ENCODE measurements around the gene PEX7.
"Not testable (repeated sequence)": the region's sequence is repeated elsewhere in the genome, so short reads cannot be mapped to it uniquely, and the experiment has no call there.

PEX7 gene

GRCh38 chr6:136846046-136846445, 23.7 kb downstream of the PEX7 start:
- Histone ChIP-seq H3K36me3 (ENCODE audit: insufficient read depth, low read length) (no peaks in the 10 kb centered on the region), H3K9ac (ENCODE audit: low read depth, low read length) (no peak overlapping the region), H3K4me1 (ENCODE audit: insufficient read depth, low read length) (no peaks in the 10 kb centered on the region), H3K4me3 (ENCODE audit: low read length) (no peak overlapping the region), H3K27me3 (ENCODE audit: insufficient read depth, low read length) (no peaks in the 10 kb centered on the region), H3K27ac (ENCODE audit: low read depth, low read length) (no peak overlapping the region), H3K9me3 (ENCODE audit: insufficient read depth, low read depth, low read length) (no peaks in the 10 kb centered on the region)
- WGBS: 100% methylated on average over 2 of the region's 3 CpGs

- 91% methylated on average over 4 of the region's 4 CpGs for WGBS
- H3K9ac ChIP-seq (ENCODE audit: low read depth, low read length); H3K4me1 ChIP-seq (ENCODE audit: insufficient read depth, low read length); H3K4me3 ChIP-seq (ENCODE audit: low read length); H3K27ac ChIP-seq (ENCODE audit: low read depth, low read length); H3K9me3 ChIP-seq (ENCODE audit: insufficient read depth, low read depth, low read length); H3K27me3 ChIP-seq (ENCODE audit: insufficient read depth, low read length); H3K36me3 ChIP-seq (ENCODE audit: insufficient read depth, low read length): not testable (repeated sequence)
Observed at GRCh38 chr6:136846477-136846876, 24.1 kb downstream of the PEX7 start.

GRCh38 chr6:136849979-136850563, 27.7 kb downstream of the PEX7 start:
- not testable (repeated sequence) for H3K9me3 ChIP-seq (ENCODE audit: insufficient read depth, low read depth, low read length); H3K27me3 ChIP-seq (ENCODE audit: insufficient read depth, low read length)
- WGBS: 94% methylated on average over 4 of the region's 4 CpGs

GRCh38 chr6:136859430-136859829, 37.0 kb downstream of the PEX7 start:
- no peaks in the 10 kb centered on the region for H3K27me3 ChIP-seq (ENCODE audit: insufficient read depth, low read length)
- no peak overlapping the region for H3K27ac ChIP-seq (ENCODE audit: low read depth, low read length)
- H3K9ac ChIP-seq (ENCODE audit: low read depth, low read length): no peak overlapping the region
- 97% methylated on average over 5 of the region's 5 CpGs for WGBS
- H3K9me3 ChIP-seq (ENCODE audit: insufficient read depth, low read depth, low read length): no peaks in the 10 kb centered on the region
- no peak overlapping the region for H3K4me3 ChIP-seq (ENCODE audit: low read length)
- H3K36me3 ChIP-seq (ENCODE audit: insufficient read depth, low read length): peaks cover 3% of the 10 kb centered on the region; the same call in 1 of the 2 replicates
- no peaks in the 10 kb centered on the region for H3K4me1 ChIP-seq (ENCODE audit: insufficient read depth, low read length)

More at GRCh38 chr6:136849979-136850563, 27.7 kb downstream of the PEX7 start:
- not testable (repeated sequence) for H3K9ac ChIP-seq (ENCODE audit: low read depth, low read length); H3K4me3 ChIP-seq (ENCODE audit: low read length); H3K36me3 ChIP-seq (ENCODE audit: insufficient read depth, low read length); H3K27ac ChIP-seq (ENCODE audit: low read depth, low read length); H3K4me1 ChIP-seq (ENCODE audit: insufficient read depth, low read length)

GRCh38 chr6:136860043-136860442, 37.7 kb downstream of the PEX7 start:
- no peaks in the 10 kb centered on the region for H3K27me3 ChIP-seq (ENCODE audit: insufficient read depth, low read length)
- peaks cover 3% of the 10 kb centered on the region; the same call in 1 of the 2 replicates for H3K36me3 ChIP-seq (ENCODE audit: insufficient read depth, low read length)
- H3K27ac ChIP-seq (ENCODE audit: low read depth, low read length): no peak overlapping the region
- H3K9me3 ChIP-seq (ENCODE audit: insufficient read depth, low read depth, low read length): no peaks in the 10 kb centered on the region
- H3K4me3 ChIP-seq (ENCODE audit: low read length): no peak overlapping the region
- no peaks in the 10 kb centered on the region for H3K4me1 ChIP-seq (ENCODE audit: insufficient read depth, low read length)
- WGBS: 97% methylated on average over 1 of the region's 1 CpG
- no peak overlapping the region for H3K9ac ChIP-seq (ENCODE audit: low read depth, low read length)

GRCh38 chr6:136862662-136863061, 40.3 kb downstream of the PEX7 start:
- H3K36me3 ChIP-seq (ENCODE audit: insufficient read depth, low read length): no peaks in the 10 kb centered on the region
- H3K4me3 ChIP-seq (ENCODE audit: low read length): no peak overlapping the region
- H3K9me3 ChIP-seq (ENCODE audit: insufficient read depth, low read depth, low read length): no peaks in the 10 kb centered on the region
- no peaks in the 10 kb centered on the region for H3K27me3 ChIP-seq (ENCODE audit: insufficient read depth, low read length)
- WGBS: 94% methylated on average over 1 of the region's 1 CpG
- H3K27ac ChIP-seq (ENCODE audit: low read depth, low read length): no peak overlapping the region
- H3K9ac ChIP-seq (ENCODE audit: low read depth, low read length): no peak overlapping the region
- H3K4me1 ChIP-seq (ENCODE audit: insufficient read depth, low read length): no peaks in the 10 kb centered on the region

GRCh38 chr6:136863752-136864151, 41.4 kb downstream of the PEX7 start:
- WGBS: 71% methylated on average over 4 of the region's 5 CpGs
- Histone ChIP-seq H3K4me1 (ENCODE audit: insufficient read depth, low read length) (no peaks in the 10 kb centered on the region), H3K9me3 (ENCODE audit: insufficient read depth, low read depth, low read length) (no peaks in the 10 kb centered on the region), H3K27ac (ENCODE audit: low read depth, low read length) (no peak overlapping the region), H3K4me3 (ENCODE audit: low read length) (no peak overlapping the region), H3K9ac (ENCODE audit: low read depth, low read length) (no peak overlapping the region), H3K36me3 (ENCODE audit: insufficient read depth, low read length) (no peaks in the 10 kb centered on the region), H3K27me3 (ENCODE audit: insufficient read depth, low read length) (no peaks in the 10 kb centered on the region)

- Histone ChIP-seq H3K4me3 (ENCODE audit: low read length) (no peak overlapping the region), H3K4me1 (ENCODE audit: insufficient read depth, low read length) (no peaks in the 10 kb centered on the region), H3K9me3 (ENCODE audit: insufficient read depth, low read depth, low read length) (no peaks in the 10 kb centered on the region), H3K27ac (ENCODE audit: low read depth, low read length) (no peak overlapping the region), H3K36me3 (ENCODE audit: insufficient read depth, low read length) (no peaks in the 10 kb centered on the region), H3K27me3 (ENCODE audit: insufficient read depth, low read length) (no peaks in the 10 kb centered on the region), H3K9ac (ENCODE audit: low read depth, low read length) (no peak overlapping the region)
- WGBS: 95% methylated on average over 4 of the region's 4 CpGs
Observed at GRCh38 chr6:136864676-136865075, 42.3 kb downstream of the PEX7 start.

GRCh38 chr6:136866872-136867416, 44.6 kb downstream of the PEX7 start:
- Histone ChIP-seq H3K4me1 (ENCODE audit: insufficient read depth, low read length) (no peaks in the 10 kb centered on the region), H3K27ac (ENCODE audit: low read depth, low read length) (no peak overlapping the region), H3K4me3 (ENCODE audit: low read length) (no peak overlapping the region), H3K9me3 (ENCODE audit: insufficient read depth, low read depth, low read length) (no peaks in the 10 kb centered on the region), H3K27me3 (ENCODE audit: insufficient read depth, low read length) (no peaks in the 10 kb centered on the region), H3K36me3 (ENCODE audit: insufficient read depth, low read length) (peaks cover 6% of the 10 kb centered on the region; the same call in 1 of the 2 replicates), H3K9ac (ENCODE audit: low read depth, low read length) (no peak overlapping the region)
- 96% methylated on average over 3 of the region's 4 CpGs for WGBS

- no peak overlapping the region for H3K9ac ChIP-seq (ENCODE audit: low read depth, low read length)
- 95% methylated on average over 2 of the region's 2 CpGs for WGBS
- H3K4me3 ChIP-seq (ENCODE audit: low read length): no peak overlapping the region
- no peaks in the 10 kb centered on the region for H3K4me1 ChIP-seq (ENCODE audit: insufficient read depth, low read length)
- H3K27ac ChIP-seq (ENCODE audit: low read depth, low read length): no peak overlapping the region
- H3K36me3 ChIP-seq (ENCODE audit: insufficient read depth, low read length): peaks cover 29% of the 10 kb centered on the region
- peaks cover 16% of the 10 kb centered on the region for H3K9me3 ChIP-seq (ENCODE audit: insufficient read depth, low read depth, low read length)
- no peaks in the 10 kb centered on the region for H3K27me3 ChIP-seq (ENCODE audit: insufficient read depth, low read length)
Observed at GRCh38 chr6:136869451-136869850, 47.1 kb downstream of the PEX7 start.

- WGBS: 97% methylated on average over 3 of the region's 3 CpGs
- no peak overlapping the region for H3K4me3 ChIP-seq (ENCODE audit: low read length)
- peaks cover 29% of the 10 kb centered on the region for H3K36me3 ChIP-seq (ENCODE audit: insufficient read depth, low read length)
- no peaks in the 10 kb centered on the region for H3K4me1 ChIP-seq (ENCODE audit: insufficient read depth, low read length)
- no peak overlapping the region for H3K9ac ChIP-seq (ENCODE audit: low read depth, low read length)
- peaks cover 16% of the 10 kb centered on the region for H3K9me3 ChIP-seq (ENCODE audit: insufficient read depth, low read depth, low read length)
- no peak overlapping the region for H3K27ac ChIP-seq (ENCODE audit: low read depth, low read length)
- H3K27me3 ChIP-seq (ENCODE audit: insufficient read depth, low read length): no peaks in the 10 kb centered on the region
Observed at GRCh38 chr6:136873748-136874147, 51.4 kb downstream of the PEX7 start.

GRCh38 chr6:136876469-136876868, 54.1 kb downstream of the PEX7 start:
- H3K36me3 ChIP-seq (ENCODE audit: insufficient read depth, low read length): peaks cover 24% of the 10 kb centered on the region; the same call in 1 of the 2 replicates
- peaks cover 16% of the 10 kb centered on the region for H3K9me3 ChIP-seq (ENCODE audit: insufficient read depth, low read depth, low read length)
- 100% methylated on average over 4 of the region's 4 CpGs for WGBS
- not testable (repeated sequence) for H3K27ac ChIP-seq (ENCODE audit: low read depth, low read length); H3K4me1 ChIP-seq (ENCODE audit: insufficient read depth, low read length); H3K27me3 ChIP-seq (ENCODE audit: insufficient read depth, low read length); H3K9ac ChIP-seq (ENCODE audit: low read depth, low read length); H3K4me3 ChIP-seq (ENCODE audit: low read length)

Data from HUES64 (cell line).